GM18499 (cell line): Measurements from ENCODE around the gene IFNL3.
"Not testable (repeated sequence)": the region's sequence is repeated elsewhere in the genome, so short reads cannot be mapped to it uniquely, and the experiment has no call there.

ENCODE experiments used
- ATAC-seq: cut with Tn5 transposase; IDR thresholded peaks from one replicate; pipeline ENCODE4 v1.9.1; 2021; ENCODE audit warnings: moderate number of reproducible peaks; ENCODE audit not compliant: insufficient read depth, unreplicated experiment

Gene IFNL3

DNA sequence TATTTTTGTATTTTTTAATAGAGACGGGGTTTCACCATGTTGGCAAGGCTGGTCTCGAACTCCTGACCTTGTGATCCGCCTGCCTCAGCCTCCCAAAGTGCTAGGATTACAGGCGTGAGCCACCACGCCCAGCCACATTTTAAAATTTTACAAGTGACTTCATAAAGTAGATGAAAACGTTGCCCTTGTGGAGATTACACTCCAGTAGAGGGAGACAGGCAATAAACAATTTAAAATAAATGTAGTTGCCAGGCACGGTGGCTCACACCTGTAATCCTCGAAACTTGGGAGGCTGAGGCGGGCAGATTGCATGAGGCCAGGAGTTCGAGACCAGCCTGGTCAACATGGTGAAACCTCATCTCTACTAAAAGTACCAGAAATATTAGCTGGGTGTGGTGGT lies 25.7 kb downstream of the IFNL3 start:
- not testable (repeated sequence) for ATAC-seq

DNA sequence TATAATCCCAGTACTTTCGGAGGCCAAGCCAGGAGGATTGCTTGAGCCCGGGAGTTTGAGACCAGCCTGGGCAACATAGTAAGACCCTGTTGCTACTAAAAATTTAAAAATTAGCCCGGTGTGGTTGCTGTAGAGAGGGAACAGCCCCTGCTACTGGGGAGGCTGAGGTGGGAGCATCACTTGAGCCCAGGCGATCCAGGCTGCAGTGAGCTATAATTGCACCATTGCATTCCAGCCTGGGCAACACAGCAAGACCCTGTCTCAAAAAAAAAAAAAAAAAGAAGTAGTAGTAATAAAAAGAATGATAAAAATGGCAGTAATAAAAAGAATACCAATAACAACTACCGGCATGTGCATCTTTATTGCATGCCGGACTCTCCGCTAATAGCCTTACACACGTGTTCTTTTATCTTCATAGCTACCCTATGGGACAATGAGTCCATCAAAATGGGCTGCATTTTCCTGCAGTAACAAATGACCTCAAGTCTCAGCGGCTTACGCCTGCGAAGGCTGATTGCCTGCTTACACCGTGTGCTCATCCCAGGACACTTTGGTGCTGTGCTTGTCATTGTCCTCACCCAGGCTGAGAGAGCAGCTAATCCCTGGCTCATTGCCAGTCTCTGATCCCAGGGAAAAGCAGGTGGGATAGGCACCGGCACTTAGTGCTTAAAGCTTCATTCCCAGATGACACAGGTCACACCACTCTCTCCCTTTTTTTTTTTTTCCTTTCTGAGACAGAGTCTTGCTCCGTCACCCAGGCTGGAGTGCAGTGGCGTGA lies 26.4 kb downstream of the IFNL3 start:
- ATAC-seq: no peak

DNA sequence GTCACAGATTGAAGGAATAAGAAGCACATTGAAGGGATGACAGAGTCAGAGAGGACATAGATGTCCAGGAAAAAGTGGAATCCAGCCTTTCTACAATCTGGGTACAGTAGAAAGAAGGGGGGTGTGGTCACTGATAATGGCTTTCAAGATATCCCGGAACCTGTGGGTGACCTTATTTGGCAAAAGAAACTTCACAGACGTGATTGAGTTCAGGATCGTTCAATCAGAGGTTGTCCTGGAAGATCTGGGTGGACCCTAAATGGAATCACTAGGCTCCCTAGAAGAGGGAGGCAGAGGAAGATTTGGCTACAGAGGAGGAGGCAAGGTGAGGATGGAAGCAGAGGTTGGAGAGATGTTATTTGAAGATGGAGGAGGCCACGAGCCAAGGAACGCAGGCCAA lies 27.7 kb downstream of the IFNL3 start:
- no peak for ATAC-seq

DNA sequence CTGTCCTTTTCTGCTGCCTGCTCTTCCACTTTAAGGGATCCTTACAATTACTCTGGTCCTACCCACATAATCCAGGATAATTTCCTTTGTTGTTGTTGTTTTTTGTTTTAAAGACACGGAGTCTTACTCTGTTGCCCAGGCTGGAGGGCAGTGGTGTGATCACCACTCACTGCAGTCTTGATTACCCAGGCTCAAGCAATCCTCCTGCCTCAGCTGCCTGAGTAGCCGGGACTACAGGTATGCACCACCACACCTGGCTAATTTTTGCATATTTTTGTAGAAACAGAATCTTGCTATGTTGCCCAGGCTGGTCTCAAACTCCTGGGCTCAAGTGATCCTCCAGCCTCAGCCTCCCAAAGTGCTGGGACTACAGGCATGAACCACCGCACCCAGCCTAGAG lies 29.5 kb downstream of the IFNL3 start:
- ATAC-seq: not testable (repeated sequence)

DNA sequence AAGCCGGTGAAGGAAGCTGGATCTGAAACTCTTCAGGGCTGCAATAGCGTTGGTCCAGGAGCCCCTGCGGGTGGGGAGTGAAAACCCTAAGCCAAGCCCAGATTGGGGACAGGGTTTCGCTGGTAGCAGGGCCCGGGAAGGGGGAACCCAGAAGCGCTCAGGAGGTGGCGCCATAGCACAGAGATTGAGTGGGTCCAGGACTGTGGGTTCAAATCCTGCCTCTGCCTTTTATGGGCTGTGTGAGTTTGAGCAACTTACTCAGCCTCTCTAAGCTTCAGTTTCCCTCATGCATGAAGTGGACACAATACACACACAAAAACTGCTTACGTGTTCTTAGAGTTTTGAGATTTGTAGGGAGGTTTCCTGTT lies 32.4 kb downstream of the IFNL3 start:
- ATAC-seq: no peak

DNA sequence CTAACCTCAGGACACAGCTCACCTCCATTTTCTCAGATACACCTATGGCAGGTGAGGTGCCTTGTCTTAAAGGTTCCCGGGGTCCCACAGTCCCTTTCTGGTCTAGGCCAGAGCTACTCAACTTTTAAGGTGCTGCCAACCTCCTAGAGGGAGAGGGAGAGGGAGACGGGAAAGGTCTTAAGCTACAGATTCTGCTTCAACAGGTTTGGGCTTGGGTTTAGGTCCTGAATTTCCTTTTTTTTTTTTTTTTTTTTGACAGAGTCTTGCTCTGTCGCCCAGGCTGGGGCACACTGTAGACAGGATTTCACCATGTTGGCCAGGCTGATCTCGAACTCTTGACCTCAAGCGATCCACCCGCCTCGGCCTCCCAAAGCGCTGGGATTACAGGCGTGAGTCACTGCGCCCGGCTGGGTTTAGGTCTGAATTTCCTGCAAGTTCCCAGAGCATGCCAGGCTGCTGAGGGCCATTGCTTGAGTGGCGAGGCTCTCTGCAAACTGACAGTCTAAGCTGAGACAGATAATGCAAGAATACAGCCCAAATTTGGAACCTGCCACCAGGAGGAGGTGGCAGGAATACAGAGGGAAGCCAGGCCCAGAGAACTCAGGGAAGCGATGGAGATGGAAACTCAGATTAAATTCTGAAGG lies 33.0 kb downstream of the IFNL3 start:
- ATAC-seq: no peak

DNA sequence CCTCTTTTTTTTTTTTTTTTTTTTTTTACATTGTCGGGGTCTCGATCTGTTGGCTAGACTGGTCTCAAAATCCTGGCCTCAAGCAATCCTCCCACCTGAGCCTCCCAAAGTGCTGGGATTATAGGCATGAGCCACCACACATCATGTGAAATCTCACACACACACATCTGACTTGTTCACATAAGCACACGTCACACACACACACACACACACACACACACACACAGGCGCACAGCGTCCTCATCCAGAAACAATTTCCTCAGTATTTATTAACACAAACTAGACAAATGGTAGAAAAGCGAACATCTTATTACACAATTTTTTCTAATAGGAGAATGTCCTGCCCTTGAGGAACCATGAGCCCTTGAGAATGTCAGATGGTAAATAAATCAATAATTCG lies 35.6 kb downstream of the IFNL3 start:
- ATAC-seq: no peak

DNA sequence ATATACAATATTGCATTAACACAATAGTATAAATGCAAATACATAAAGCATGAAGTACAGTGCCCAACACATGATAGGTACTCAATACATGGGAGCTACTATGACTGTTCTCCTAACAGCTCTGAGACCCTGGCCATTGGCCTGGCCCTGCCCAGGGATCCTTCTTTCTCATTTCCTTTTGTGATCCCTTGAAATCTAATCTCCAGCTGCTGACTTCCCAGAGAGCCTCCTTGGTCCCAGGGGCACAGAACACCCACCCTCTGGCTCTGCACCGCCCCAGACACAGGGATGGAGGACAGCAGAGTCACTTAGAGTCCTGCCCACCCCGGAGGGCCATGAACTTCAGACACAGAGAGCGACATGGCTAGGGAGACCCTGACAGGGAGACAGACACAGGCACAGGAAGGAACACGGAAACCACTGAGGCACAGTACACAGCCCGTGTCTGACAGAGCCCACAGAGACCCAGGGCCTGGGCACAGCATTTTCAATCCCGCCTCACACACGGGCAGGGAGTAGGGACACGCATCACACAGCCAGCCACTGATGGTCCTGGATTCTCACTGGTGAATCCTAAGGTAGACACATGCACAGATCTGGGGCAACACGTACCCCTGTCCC lies 36.5 kb downstream of the IFNL3 start:
- no peak for ATAC-seq

DNA sequence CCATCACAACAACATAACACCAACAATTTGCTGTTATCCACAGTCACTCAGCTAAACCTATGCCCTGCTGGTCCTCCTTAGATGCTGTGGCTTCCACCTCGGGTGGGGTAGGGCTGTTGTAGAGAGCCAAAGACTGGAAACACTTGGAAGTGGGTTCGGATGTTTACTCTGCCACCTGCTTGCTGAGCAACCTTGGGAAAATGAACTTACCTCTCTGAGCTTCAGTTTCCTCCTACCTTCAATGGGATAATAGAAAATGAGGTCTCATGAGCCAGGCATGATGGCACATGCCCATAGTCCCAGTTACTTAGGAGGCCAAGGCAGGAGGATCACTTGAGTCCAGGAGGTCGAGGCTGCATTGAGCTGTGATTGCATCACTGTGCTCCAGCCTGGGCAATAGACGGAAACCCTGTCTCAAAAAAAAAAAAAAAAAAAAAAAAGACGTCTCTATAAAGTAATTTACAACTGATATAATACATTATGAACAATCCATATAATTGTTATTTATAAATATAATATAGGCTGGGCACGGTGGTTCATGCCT lies 37.4 kb downstream of the IFNL3 start:
- ATAC-seq: no peak

DNA sequence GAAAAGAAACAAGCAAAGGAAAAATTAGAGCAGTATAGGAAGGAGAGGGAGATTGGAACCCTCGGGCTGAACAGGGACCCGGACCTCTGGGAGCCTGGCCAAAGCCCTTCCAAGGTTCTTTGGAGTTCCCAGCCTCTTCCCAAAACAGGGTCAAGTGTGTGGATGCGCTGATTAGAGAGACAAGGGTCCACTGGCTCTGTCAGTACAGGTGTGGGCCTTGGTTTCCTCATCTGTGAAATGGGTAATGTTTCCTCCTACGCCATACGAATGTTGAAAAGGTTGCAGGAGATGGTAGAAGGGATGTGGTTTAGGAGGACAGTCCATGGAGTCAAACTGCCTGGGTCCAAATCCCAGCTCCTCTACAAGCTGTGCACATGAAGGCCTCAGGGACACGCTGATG lies 38.7 kb downstream of the IFNL3 start:
- no peak for ATAC-seq

DNA sequence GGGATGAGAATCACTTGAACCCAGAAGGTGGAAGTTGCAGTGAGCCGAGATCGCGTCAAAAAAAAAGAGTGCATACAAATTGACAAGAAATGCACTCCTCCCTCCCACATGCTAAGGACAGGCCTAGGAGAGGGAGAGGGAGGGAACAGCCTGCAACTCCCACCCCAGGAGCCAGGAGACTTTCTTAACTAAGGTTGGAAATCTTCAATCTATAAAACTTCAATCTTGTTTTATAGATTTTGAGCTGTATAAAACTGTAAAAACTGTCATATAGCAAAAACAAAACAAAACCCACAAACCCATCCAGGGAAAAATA lies 39.4 kb downstream of the IFNL3 start:
- ATAC-seq: no peak

DNA sequence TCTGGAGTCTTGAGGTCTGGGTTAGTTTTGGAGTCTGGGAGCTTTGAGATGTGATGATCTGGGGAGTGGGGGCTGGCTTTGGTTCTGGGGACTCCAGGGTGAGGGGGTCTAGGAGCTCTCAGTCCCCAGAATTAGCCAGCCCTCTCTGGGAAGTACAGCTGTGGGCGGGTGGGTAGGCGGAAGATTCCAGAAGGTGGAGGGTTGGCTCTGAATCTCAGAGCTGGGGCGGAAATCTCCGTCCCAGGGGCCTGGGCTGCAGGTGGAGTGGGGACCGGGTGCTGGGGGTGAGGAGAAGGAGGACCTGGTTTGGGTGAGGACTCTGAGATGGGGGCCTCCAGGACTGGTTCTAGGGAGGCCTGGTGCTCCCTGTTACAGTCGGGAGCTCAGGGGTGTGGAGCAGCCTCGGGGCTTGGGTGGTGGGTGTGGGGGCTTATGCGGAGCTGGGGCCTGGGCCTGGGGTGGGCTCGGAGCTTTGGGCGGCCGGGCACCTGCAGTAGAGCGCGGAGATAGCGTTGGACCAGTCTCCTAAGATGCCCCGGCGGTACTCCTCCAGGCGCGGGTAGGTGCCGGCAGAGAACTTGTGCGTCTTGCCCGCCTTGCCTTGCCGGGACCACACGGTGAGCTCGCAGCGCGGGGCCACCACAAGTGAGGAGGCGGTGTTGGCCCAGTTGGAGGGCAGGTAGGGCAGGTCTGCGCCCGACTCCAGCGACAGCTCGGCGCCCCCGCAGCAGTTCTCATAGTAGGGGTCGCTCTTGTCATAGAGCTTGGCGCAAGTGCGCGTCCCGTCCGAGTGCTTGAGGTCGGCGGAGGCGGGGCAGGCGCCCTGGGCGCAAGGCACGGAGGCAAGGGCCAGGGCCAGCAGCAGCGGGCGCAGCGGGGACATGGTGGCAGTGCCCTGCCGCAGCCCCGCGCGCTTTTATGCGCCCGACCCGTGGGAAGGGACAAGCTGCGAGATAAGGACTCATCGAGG lies 41.1 kb downstream of the IFNL3 start, which contains the start of gene SYCN:
SYCN (minus strand) TSS at position 892 of the 970 bp plus-strand sequence; CDS start at position 883, 9 bp downstream.
- ATAC-seq: no peak

DNA sequence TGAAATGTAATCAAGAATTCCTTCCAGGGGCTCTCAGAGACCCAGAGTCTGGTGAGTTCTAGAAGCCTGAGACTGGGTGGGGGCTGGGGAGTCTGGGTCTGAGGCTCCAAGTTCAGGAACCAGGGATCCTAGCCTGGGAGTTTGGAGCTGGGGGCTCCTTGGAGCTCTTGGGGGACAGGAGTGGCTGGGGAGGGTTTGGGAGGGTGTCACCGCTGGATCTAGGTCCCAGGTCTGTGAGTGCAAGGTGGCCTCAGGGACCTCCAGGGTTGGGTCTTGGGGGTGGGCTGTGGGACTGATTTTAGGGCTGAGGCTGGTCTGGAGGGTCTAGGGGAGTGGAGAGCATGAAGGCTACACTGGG lies 41.8 kb downstream of the IFNL3 start:
- ATAC-seq: no peak

DNA sequence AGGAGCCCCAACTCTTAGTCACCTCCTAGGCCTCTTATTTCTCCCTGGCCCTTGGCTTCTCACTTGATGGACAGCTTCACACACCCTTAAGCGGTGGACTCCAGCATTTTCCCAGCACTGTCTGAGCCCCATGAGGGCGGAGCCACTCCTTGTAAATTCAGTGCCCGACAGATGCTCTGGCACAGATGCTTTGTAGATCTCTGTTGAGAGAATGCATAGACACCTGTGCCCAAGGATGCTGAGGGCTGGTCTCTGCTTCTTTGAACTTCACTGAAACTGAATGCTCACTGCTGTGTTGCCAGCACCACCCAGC lies 44.0 kb downstream of the IFNL3 start:
- no peak for ATAC-seq

DNA sequence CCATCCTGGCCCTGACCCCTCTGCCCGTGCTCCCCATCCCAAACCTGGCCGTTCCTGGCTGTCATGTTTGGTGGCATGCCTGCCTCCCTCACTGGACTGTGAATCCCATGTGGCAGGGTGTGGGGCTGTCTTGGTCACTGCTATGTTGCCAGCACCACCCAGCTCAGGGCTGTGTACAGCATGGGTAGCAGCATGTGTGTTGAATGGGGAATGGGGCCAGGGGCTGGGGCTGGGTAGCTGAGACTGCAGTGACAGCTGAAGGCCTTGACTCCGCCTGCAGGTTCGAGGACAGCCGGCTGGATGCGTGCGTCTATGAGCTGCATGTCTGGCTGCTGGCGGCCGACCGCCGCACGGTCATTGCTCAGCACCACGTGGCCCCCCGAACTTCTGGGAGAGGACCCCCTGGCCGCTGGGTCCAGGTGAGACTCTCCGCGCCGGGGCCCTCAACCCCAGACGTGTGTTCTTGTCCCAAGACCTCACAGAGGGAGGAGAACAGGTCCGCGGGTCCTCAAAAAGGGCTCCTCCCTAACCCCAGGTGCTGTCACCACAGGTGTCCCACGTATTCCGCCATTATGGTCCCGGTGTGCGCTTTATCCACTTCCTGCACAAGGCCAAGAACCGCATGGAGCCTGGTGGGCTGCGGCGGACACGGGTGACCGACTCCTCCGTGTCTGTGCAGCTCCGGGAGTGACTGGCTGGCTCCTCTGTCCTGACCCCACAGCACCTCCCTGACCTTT lies 44.6 kb downstream of the IFNL3 start:
- ATAC-seq: no peak

DNA sequence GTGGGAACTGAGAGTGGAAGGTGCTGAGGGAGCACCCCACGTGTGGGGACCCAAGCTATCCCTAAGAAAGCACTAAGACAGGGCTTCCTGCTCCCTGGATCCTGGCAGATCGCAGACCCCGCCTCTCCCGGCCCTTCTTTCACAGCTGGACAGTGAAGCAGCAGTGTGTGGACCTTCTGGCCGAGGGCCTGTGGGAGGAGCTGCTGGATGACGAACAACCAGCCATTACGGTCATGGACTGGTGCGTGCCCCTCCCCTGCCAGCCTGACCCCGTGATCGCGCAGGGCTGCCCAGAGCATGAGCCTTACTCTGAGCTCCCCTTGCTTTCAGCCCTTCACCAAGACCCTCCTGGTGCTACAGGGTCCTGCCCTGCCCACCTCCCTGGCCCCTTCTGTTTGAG lies 45.8 kb downstream of the IFNL3 start:
- ATAC-seq: no peak

DNA sequence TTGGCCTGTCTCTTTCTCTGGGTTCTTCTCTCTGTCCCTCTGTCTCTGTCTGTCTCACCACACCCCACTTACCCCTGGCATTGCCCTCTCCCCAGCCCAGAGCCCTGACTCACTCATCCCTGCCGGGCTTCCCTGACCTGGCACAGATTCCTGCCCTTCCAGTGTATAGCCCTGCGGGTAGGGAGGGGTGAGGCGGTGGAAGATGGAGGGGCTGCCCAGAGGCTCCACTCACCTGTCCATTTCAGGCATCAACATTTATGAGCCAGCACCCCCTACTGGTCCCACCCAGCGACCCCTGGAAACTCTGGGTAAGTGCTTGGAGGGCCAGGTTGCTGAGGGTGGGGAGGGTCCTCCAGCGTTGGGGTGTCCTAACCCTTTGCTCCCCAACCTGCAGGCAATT lies 47.0 kb downstream of the IFNL3 start:
- ATAC-seq: no peak

DNA sequence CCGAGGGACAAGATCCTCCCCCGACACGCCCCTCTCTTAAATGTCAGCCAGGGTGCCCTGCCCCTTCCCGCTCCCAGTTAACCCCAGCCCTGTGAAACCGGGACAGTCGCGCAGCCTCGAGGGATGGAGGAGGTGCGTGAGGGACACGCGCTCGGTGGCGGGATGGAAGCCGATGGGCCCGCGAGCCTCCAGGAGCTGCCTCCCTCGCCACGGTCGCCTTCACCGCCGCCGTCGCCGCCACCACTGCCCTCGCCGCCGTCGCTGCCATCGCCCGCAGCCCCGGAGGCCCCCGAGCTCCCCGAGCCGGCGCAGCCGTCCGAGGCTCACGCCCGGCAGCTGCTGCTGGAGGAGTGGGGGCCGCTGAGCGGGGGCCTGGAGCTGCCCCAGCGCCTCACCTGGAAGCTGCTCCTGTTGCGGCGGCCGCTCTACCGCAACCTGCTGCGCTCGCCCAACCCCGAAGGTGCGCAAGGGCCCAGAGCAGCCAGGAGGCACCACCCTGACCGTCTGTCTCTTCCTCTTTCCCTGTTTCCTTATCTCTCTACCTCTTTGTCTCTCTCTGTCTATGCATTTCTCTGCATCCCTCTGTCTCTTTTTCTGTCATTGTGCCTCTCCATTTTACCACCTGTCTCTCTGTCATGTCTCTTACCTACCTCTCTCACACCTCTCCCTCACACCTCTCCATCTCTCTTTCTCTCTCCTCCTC lies 47.8 kb downstream of the IFNL3 start, which contains the start of gene NCCRP1:
NCCRP1 (plus strand) TSS at position 105 of the 703 bp plus-strand sequence; CDS start at position 124, 19 bp downstream.
- no peak for ATAC-seq

DNA sequence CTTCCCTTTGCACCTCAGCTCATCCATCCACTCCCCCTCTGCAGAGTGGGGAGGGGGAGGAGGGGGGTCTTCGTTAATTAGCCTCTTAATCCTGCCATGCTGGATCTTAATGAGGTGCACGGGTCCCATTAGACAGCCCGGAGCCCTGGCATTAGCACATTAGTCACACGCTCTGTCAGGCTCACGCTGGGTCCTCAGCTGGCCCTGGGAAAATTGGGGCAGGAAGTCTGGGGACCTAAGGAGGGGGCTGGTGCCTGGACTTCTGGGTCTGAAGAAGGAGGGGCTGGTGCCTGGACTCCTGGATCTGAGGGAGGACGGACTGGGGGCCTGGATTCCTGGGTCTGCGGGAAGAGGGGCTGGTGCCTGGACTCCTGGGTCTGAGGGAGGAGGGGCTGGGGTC lies 48.5 kb downstream of the IFNL3 start:
- ATAC-seq: no peak
